OCI-LY7 (cell line): ENCODE measurements around the gene TSPAN13. TPM values are rescaled to one million over a fixed set of nuclear protein-coding genes. Genes with fewer than 3 reads are reported as not detected.

Source experiments
- BruUV-seq: library from RNA; stranded (reverse); fragments of 400-500 nt; replicated peaks from 2 replicates; lab custom pipeline; 2021; lab: Mats Ljungman, UMichigan
- CTCF ChIA-PET: fragments of 300-600 bp; sonication (Branson Sonifier 250); formaldehyde crosslinking; loops from one replicate; lab custom pipeline; 2022; ENCODE audit warnings: antibody characterized with exemption; ENCODE audit not compliant: unreplicated experiment; lab: Charles Lee
- POLR2A ChIA-PET: fragments of 300-600 bp; sonication (Branson Sonifier 250); formaldehyde crosslinking; loops from one replicate; lab custom pipeline; 2022; ENCODE audit warnings: antibody characterized with exemption; lab: Charles Lee
- DNase-seq: peaks from one replicate; pipeline ENCODE4 v3.0.0-alpha.2; 2015; ENCODE audit warnings: low spot score
- H2AFZ ChIP-seq: fragments of 200-600 bp; sonication (generic), shearing (Covaris generic); 2 replicates; pipeline ENCODE4 v1.6.1; 2014; ENCODE audit warnings: mild to moderate bottlenecking, antibody characterized with exemption, low read length, moderate library complexity
- H3K27ac ChIP-seq: fragments of 200-600 bp; sonication (generic); 2 replicates; pipeline ENCODE4 v1.5.1; 2014; ENCODE audit warnings: mixed run types, low read depth, mild to moderate bottlenecking, moderate library complexity, low read length, inconsistent platforms; ENCODE audit not compliant: poor library complexity, severe bottlenecking
- H3K36me3 ChIP-seq: fragments of 200-600 bp; sonication (generic); 2 replicates; pipeline ENCODE4 v1.6.1; 2014; ENCODE audit warnings: mild to moderate bottlenecking, antibody characterized with exemption, low read length, moderate library complexity, mixed read lengths; ENCODE audit not compliant: insufficient read depth
- H3K4me1 ChIP-seq: fragments of 200-600 bp; sonication (generic); 2 replicates; pipeline ENCODE4 v1.5.1; 2014; ENCODE audit warnings: mild to moderate bottlenecking, low read length; ENCODE audit not compliant: insufficient read depth, poor library complexity, severe bottlenecking
- H3K4me2 ChIP-seq: fragments of 200-600 bp; sonication (generic); 2 replicates; pipeline ENCODE4 v1.6.1; 2014; ENCODE audit warnings: mild to moderate bottlenecking, low read length
- H3K4me3 ChIP-seq: fragments of 200-600 bp; sonication (generic); 2 replicates; pipeline ENCODE4 v1.5.1; 2014; ENCODE audit warnings: mild to moderate bottlenecking, low read depth, low read length; ENCODE audit not compliant: poor library complexity, severe bottlenecking
- H3K79me2 ChIP-seq: fragments of 200-600 bp; sonication (generic); 2 replicates; pipeline ENCODE4 v1.6.1; 2016; ENCODE audit warnings: low read depth, mild to moderate bottlenecking, low read length, moderate library complexity, mixed read lengths; ENCODE audit not compliant: insufficient read depth
- H3K9me2 ChIP-seq: fragments of 200-600 bp; sonication (generic); 2 replicates; pipeline ENCODE4 v1.6.1; 2016; ENCODE audit warnings: mild to moderate bottlenecking, low read length, mixed read lengths; ENCODE audit not compliant: insufficient read depth
- H3K9me3 ChIP-seq: fragments of 200-600 bp; sonication (generic); 2 replicates; pipeline ENCODE4 v1.6.1; 2014; ENCODE audit warnings: mild to moderate bottlenecking, mixed run types, low read length, mixed read lengths
- H4K20me1 ChIP-seq: fragments of 200-600 bp; sonication (generic); 2 replicates; pipeline ENCODE4 v1.6.1; 2014; ENCODE audit warnings: mild to moderate bottlenecking, antibody characterized with exemption, low read length, moderate library complexity, mixed read lengths; ENCODE audit not compliant: insufficient read depth
- EZH2phosphoT487 ChIP-seq: fragments of 200-600 bp; sonication (generic); IDR thresholded peaks from 2 replicates; pipeline ENCODE4 v1.6.1; 2018; ENCODE audit warnings: low read depth, borderline replicate concordance, mild to moderate bottlenecking, mixed run types, antibody characterized with exemption, low read length, moderate library complexity, mixed read lengths
- intact Hi-C: fragments of 100-400 bp; cut with micrococcal nuclease; formaldehyde crosslinking; loops from one replicate; pipeline ENCODE4 v1.10.0; 2022; ENCODE audit not compliant: unreplicated experiment
- total RNA-seq, 2 experiments: library from RNA; depleted of rRNA in 1 of 2; stranded (reverse); fragments of >200 nt in 1 of 2; shearing (Covaris generic) in 1 of 2; gene quantifications; 2 replicates each; pipeline ENCODE4 v1.2.3, GENCODE V29; 2014 to 2022
- TF ChIP-seq, protein P1 (sequence below): fragments of 200-600 bp; sonication (generic); conservative IDR thresholded peaks from 2 replicates; pipeline ENCODE4 v1.5.1; 2014; ENCODE audit warnings: mild to moderate bottlenecking, antibody characterized with exemption, low read length, moderate library complexity, mixed read lengths

TSPAN13 gene
- total RNA-seq, 2 experiments from 2014 or later: 5.0 to 12.2 TPM

DNA sequence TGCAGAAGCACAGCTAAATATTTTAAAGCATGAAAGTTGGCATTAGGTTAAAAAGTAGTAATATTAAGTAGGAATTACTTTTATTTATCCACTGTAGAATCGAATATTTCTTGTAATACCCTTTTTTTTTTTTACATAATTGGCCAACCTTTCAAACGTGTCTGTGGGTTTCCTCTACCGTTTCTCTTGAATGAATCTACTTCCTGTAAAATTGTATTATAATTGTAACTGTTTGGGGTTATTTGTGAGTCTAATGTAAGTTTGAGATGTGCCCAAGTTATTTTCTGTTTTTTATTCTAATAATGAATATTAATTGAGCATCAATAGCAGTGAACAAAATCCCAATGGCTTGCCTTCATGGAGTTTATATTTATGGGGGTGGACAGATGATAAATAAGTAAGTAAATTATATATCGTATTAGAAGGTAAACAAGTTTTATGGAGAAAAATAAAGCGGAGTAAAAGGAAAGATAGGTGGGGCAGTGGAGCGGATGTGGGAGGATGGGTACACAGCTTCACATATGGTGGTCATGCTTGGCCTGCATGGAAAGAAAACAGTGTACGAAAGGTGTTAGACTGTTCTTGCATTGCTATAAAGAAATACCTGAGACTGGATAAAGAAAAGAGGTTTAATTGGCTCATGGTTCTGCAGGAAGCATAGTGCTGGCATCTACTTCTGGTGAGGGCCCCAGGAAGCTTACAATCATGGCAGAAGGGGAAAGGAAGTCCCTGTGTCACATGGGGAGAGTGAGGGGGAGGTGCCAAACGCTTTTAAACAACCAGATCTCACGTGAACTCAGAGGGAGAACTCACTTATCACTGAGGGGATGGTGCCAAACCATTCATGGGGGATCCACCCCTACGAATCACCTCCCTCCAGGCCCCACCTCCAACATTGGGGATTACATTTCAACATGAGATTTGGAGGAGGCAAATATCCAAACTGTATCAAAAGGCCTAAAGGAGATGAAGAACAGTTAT lies 5.4 kb downstream of the TSPAN13 start:
- TF ChIP-seq EZH2phosphoT487: no peak
- TF ChIP-seq, protein P1, sequence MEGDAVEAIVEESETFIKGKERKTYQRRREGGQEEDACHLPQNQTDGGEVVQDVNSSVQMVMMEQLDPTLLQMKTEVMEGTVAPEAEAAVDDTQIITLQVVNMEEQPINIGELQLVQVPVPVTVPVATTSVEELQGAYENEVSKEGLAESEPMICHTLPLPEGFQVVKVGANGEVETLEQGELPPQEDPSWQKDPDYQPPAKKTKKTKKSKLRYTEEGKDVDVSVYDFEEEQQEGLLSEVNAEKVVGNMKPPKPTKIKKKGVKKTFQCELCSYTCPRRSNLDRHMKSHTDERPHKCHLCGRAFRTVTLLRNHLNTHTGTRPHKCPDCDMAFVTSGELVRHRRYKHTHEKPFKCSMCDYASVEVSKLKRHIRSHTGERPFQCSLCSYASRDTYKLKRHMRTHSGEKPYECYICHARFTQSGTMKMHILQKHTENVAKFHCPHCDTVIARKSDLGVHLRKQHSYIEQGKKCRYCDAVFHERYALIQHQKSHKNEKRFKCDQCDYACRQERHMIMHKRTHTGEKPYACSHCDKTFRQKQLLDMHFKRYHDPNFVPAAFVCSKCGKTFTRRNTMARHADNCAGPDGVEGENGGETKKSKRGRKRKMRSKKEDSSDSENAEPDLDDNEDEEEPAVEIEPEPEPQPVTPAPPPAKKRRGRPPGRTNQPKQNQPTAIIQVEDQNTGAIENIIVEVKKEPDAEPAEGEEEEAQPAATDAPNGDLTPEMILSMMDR: no peak
- DNase-seq: peak; percentile 16
- Histone ChIP-seq H3K4me3 (no peak overlapping the region), H3K4me2 (peak overlapping the region; percentile 47), H3K36me3 (no peaks in the 10 kb centered on the region), H2AFZ (no peak overlapping the region), H4K20me1 (no peaks in the 10 kb centered on the region), H3K9me3 (0 out of 2 replicates have a peak, but pooled peaks cover 8% of the 10 kb centered on the region), H3K9me2 (no peaks in the 10 kb centered on the region), H3K27ac (no peak overlapping the region), H3K79me2 (0 out of 2 replicates have a peak, but pooled peaks cover 4% of the 10 kb centered on the region), H3K4me1 (peaks cover 31% of the 10 kb centered on the region)
- intact Hi-C loops: no loop called here
- BruUV-seq: no TSS peak
- POLR2A ChIA-PET: interaction anchor here (0.5 to 1.0 kb wide), 3 partner anchors 22 to 101 kb away, joined by 3 to 4 read pairs (median 3); no protein-coding TSS in a partner anchor
- CTCF ChIA-PET: no interaction called here

DNA sequence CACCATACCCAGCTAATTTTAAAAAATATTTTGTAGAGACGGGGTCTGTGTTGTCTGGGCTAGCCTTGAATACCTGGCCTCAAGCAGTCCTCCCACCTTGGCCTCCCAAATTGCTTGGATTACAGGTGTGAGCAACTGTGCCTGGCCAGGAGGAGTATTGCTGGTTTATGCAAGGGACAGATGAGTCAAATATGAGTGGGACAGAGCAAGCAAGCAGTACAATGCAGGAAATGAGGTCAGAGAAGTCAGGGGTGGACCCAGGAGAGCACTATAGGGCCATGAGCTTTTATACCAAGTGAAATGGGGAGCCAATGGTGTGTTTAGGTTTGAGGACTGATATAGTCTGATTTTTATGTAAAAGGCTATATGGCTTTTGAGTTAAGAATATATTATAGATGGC lies 6.3 kb downstream of the TSPAN13 start:
- DNase-seq: no peak
- Histone ChIP-seq H3K9me3 (0 out of 2 replicates have a peak, but pooled peaks cover 8% of the 10 kb centered on the region), H3K27ac (no peak overlapping the region), H4K20me1 (no peaks in the 10 kb centered on the region), H3K79me2 (0 out of 2 replicates have a peak, but pooled peaks cover 4% of the 10 kb centered on the region), H3K36me3 (no peaks in the 10 kb centered on the region), H2AFZ (no peak overlapping the region), H3K4me2 (no peak overlapping the region), H3K4me1 (peaks cover 28% of the 10 kb centered on the region), H3K4me3 (no peak overlapping the region), H3K9me2 (no peaks in the 10 kb centered on the region)
- ChIA-PET CTCF (no interaction called here), POLR2A (no interaction called here)
- TF ChIP-seq, protein P1: no peak
- TF ChIP-seq EZH2phosphoT487: no peak
- no TSS peak for BruUV-seq
- intact Hi-C loops: no loop called here

DNA sequence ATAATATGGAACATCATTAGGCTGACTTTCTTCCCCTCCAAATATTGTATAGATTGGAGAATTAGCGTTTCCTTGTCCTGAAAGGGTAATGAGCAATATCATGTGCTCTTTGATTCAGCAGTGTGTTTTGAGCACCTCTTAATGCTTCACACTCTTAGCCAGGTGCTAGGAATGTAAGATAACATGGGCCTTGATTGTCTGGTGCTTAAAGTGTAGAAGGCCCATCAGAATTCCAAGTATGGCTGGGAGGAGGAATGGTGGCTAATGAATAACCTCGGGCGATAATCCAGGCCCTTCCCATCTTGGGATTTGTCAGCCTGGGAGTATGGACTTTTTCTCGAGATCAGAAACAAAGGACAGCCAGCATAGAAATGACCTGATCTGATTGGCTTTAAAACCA lies 8.6 kb downstream of the TSPAN13 start:
- ChIA-PET CTCF (no interaction called here), POLR2A (no interaction called here)
- Histone ChIP-seq H3K4me2 (no peak overlapping the region), H3K4me1 (peaks cover 14% of the 10 kb centered on the region), H2AFZ (no peak overlapping the region), H3K79me2 (no peaks in the 10 kb centered on the region), H4K20me1 (no peaks in the 10 kb centered on the region), H3K4me3 (no peak overlapping the region), H3K9me2 (no peaks in the 10 kb centered on the region), H3K27ac (no peak overlapping the region), H3K36me3 (no peaks in the 10 kb centered on the region), H3K9me3 (0 out of 2 replicates have a peak, but pooled peaks cover 8% of the 10 kb centered on the region)
- no peak for DNase-seq
- BruUV-seq: no TSS peak
- TF ChIP-seq, protein P1: no peak
- no peak for TF ChIP-seq EZH2phosphoT487
- intact Hi-C loops: no loop called here
